SH-SY5Y (cell line): Measurements from ENCODE around the gene SNRK.

Experiments used
- GATA2 ChIP-seq: IDR thresholded peaks from 2 replicates; pipeline ENCODE4 v1.6.1; 2011; ENCODE audit warnings: mild to moderate bottlenecking, low read depth, low read length
- GATA3 ChIP-seq: IDR thresholded peaks from 2 replicates; pipeline ENCODE4 v1.6.1; 2011; ENCODE audit warnings: low read depth, mild to moderate bottlenecking, low read length, moderate library complexity

DNA sequence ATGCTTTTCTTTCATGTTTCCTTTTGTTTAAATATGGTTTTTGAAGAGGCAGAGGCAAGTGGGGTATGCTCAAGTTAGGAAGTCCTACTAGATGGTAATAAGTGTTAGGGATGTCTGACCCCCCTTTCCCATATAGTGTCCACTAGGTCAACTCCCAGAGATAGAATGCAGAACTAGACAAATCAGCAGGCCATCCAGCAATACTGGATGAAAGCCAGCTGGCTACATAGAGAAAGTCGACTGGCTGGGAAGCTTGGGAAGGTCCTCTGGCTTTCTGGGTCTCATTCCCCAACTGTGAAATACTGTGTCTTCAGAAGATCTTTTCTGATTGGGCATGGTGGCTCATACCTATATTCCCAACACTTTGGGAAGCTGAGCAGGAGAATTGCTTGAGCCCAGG lies 113.8 kb downstream of the SNRK start:
- TF ChIP-seq GATA2 = no peak
- TF ChIP-seq GATA3 = no peak
